ENCODE data around the gene RNF19B.
"Not testable (repeated sequence)": the region's sequence is repeated elsewhere in the genome, so short reads cannot be mapped to it uniquely, and the experiment has no call there.

Gene RNF19B

DNA sequence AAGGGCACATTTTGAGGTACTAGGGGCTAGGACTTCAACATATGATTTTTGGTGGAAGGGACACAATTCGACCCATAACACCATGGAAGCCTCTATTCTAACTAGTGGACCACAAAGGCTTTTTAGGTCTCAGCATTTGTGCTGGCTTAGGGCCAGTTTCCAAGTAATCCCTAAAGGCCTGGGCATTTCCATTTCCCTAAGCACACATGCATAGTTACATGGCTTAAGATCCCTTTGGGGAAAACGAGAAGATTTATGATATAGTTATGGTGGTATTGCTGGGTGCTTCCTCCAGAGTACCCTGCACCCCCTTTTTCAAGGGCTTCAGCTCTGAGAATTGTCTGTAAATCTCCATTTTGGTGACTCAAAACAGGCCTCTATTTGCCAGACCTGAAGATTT is 35.2 kb downstream of the RNF19B start:
- DNase-seq, result no peak

DNA sequence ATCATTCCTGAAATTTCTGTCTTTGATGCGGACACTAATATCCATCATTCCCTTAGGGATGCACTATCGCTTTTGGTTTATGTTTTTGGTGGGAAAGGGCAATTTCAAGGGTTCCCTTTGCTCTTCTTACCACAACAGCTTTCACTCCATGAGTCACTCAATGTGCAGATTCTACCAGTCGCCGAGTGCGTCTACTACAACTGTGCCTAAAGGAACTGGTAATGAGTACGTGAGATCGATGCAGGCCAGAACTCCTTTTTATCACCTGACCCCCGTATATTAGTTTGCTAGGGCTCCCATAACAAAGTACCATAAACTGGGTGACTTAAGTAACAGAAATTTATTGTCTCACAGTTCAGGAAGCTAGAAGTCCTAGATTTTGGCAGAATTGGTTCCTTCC is 35.9 kb downstream of the RNF19B start:
- DNase-seq, result no peak

- DNase-seq, result no peak
Measured at GRCh38 chr1:32928285-32928684, 36.3 kb downstream of the RNF19B start.

- no peak for DNase-seq
Measured at GRCh38 chr1:32927441-32927840, 37.2 kb downstream of the RNF19B start.

DNA sequence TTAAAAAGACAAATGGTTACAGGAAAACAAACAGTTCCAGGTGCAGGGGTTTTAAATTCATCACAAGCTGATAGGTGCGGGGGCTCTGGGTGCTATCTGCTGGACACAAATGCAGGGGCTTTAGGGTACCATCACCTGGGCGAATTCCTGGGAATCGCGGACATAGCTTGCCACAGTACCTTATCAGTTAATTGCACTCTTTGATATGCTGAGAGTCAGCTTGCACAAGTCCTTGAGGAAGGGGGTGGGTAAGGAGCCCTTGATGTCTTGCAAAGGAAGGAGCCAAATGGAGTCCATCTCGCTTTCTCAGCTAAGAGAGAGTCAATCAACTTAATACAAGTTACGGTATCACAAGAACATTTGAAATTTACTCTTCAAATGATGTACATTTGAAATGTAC is 38.0 kb downstream of the RNF19B start:
- no peak for DNase-seq

- DNase-seq, result peak; percentile 21
Measured at GRCh38 chr1:32925403-32926162, 39.0 kb downstream of the RNF19B start.

GRCh38 chr1:32924881-32925344 is 39.7 kb downstream of the RNF19B start:
- no peak for DNase-seq

- DNase-seq, result no peak
Measured at GRCh38 chr1:32920833-32921232, 43.8 kb downstream of the RNF19B start.

DNA sequence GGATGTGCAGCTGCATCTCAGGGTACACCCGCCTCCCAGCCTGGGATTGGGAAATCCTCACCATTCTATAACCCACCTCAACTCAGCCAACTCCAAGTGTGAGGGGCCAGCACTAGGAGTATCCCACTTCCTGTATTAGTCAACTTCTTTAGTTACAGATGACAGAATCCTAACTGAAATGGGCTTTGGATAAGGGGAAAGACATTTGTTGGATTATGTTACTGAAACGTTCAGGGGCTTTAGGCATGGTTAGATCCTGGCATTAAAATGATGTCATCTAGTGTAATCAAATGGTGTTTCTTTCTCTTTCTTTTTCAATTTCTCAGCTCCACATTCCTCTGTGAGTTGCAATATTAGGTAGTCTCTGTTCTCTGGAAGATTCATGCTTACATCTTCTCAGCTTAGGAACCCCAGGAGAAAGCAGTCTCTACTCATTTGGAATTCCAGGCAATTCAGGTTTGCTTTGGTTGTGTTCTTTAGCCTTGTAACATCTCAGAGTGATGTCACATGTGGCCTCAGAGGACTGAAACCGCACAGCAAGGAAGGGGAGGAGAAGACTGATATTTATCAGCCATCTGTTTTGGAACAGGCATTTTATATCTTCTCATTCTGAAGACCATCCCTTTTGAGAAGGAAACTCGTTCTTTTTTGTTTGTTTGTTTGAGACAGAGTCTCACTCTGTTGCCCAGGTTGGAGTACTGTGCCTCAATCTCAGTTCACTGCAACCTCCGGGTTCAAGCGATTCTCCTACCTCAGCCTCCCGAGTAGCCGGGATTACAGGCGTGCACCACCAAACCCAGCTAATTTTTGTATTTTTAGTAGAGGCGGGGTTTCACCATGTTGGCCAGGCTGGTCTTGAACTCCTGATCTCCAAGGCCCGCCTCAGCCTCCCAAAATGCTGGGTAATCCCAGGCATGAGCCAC is 44.5 kb downstream of the RNF19B start:
- no peak for DNase-seq

DNA sequence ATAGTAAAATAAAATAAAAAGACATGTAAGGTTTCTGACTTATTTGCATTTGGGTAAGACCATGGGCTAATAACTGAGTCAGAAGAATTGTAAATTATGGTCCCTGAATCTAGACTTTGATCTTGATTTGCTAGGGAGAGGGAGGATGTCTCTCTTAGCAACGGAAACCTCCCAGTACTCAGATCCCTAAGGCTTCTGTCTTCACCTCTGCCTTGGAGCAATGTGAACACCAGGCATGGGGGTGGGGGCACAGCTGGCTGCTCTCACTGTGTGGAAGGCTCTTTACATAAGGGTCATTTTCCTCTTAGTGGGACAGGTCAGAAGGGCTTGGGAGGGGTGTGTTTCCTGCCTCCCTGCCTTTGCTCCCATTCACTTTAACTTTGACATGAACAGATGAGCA is 46.4 kb downstream of the RNF19B start:
- no peak for DNase-seq

- no peak for DNase-seq
Measured at GRCh38 chr1:32917521-32917920, 47.1 kb downstream of the RNF19B start.

GRCh38 chr1:32915766-32916706 is 48.6 kb downstream of the RNF19B start:
- DNase-seq, result no peak

DNA sequence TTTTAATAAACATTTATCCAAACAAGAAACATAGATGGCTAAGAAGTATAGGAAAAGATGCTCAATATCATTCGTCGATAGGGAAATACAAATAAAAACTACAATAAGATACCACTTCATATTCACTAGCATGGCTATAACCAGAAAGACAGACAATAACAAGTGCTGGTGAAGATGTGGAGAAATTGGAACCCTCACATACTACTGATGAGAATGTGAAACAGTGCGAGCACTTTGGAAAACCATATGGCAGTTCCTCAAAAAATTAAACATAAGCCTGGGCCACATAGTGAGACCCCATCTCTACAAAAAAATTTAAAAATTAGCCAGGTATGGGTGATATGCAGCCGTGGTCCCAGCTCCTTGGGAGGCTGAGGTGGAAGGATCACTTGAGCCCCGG is 54.3 kb downstream of the RNF19B start:
- DNase-seq, result no peak

DNA sequence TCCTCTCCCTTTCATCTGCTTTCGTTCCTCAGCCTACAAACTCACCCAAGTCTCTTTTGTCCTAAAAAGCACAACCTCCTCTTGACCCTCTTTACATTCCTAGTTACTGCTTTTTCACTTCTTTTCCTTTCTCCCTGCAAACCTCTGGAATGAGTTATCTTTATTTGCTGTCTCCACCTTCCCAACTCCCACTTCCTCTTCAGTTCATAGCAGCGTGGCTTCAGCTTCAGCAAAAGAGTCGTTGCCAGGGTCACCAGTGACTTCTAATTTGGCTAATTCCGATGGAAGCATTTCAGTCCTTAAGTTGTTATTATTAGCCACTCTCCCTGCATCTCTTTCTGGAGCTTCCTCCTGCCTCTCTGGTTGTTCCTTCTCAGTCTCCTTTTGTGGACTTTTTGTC is 57.2 kb downstream of the RNF19B start:
- DNase-seq, result no peak

- no peak for DNase-seq
Measured at GRCh38 chr1:32906654-32907053, 58.0 kb downstream of the RNF19B start.

DNA sequence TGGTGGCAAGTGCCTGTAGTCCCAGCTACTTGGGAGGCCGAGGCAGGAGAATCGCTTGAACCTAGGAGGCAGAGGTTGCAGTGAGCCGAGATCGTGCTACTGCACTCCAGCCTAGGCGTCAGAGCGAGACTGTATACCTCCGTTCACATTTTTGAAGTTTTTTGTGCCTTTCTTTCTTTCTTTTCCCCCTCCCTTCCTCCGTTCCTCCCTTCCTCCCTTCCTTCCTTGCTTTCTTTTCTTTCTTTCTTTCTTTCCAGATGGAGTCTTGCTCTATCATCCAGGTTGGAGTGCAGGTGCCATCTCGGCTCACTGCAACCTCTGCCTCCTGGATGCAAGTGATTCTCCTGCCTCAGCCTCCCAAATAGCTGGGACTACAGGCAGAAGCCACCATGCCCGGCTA is 59.0 kb downstream of the RNF19B start:
- DNase-seq, result not testable (repeated sequence)

GRCh38 chr1:32904797-32905196 is 59.8 kb downstream of the RNF19B start:
- DNase-seq, result no peak

DNA sequence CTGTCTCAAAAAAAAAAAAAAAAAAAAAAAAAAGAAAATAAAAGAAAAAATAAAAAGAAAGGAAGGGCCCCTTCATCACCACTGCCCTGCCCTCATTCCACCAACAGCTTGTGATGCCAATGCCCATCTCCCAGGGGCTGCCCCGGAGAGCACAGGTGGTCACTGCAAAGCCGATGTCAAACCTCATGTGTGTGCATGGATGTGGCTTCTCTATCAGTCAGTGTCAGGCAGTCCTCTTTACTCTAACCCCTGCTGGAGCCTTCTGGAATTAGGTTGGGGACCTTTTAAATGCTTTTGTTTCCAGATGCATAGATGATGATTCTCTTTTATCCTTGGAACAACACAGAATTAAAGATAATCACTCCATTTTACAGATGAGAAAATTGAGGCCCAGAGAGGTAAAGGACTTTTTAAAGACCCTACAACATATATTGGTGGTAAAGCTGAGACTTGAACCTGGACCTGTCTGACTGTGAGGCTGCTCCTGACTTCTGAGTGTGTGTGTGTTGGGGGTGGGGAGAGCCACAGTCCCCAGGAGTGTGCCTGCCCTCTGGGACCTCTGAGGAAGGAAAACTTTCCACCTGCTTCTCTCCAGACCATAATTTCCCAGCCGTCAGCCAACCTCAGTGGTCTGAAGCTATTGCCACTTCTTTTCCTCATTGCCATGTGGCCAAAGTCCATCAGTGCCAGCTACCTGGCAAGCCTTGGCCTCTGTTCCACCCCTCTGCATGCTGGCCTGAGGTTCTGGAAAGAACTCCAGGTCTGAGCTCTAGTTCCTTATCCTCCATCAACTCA is 60.4 kb downstream of the RNF19B start:
- no peak for DNase-seq

DNA sequence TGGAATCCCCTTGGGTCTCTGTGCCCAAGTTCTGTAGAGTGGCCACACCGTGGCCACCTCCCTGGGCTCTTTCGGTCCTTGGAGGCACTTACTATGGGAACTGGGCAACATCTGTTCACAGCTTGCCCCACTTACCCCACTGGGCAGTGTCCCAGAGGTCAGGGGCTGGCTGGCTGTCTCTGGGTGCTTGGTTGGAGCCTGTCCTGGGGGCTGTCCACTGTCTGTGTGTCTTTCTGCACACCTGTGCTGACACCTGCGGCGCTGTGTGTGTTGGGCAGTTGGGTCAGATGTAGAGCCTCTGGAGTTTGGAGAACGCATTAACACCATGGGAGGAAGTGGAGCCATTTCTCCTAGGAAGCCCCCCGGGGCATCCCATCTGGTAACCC is 62.1 kb downstream of the RNF19B start:
- no peak for DNase-seq

DNA sequence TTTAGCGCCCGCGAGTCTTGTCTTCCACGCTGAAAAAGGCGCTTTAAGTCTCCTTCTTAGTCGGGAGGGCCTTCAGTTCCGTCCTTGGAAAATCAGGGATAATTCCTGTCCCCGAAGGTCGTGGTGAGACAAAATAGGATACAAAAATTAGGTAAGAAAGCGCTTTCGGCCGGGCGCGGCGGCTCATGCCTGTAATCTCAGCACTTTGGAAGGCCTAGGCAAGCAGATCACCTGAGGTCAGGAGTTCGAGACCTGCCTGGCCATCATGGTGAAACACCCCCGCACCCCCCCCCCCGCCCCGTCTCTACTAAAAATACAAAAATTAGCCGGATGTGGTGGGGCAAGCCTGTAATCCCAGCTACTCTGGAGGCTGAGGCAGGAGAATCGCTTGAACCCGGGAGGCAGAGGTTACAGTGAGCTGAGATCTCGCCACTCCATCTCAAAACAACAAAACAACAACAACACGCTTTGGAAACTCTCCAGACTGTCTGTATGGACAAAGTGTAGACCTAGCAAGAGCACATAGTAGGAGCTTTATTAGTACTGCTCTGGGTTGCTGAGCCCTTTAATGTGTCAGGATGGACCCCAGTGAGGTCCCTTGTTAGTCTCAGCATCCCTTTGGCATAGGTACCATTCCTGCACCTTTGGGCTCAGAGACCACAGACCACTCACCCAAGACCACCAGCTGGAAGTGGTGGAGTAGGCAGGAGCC is 62.6 kb downstream of the RNF19B start:
- DNase-seq, result no peak
